Left colon (tissue), 2 donors: ENCODE measurements around the gene GSTO2. TPM values are rescaled to one million over a fixed set of nuclear protein-coding genes. Genes with fewer than 3 reads are reported as not detected.
A peak's percentile ranks its signal among the peaks of the same experiment; 100 is the strongest.

Source experiments
- ATAC-seq: fragments of 200-7000 bp; cut with Tn5 transposase; one replicate; pipeline ENCODE4 v1.9.1; 2020; ENCODE audit warnings: mild to moderate bottlenecking, moderate library complexity
- DNase-seq, 2 donors: peaks; one replicate each; pipeline ENCODE4 v3.0.0-alpha.2; 2020
- intact Hi-C, 2 donors: fragments of 100-400 bp; cut with DNase I in 1 of 2; cut with micrococcal nuclease in 1 of 2; formaldehyde crosslinking; loops; one replicate each; pipeline versions ENCODE4 v1.11.2 to v1.14.0; 2022; cut with DNase I, micrococcal nuclease
- total RNA-seq, 2 donors: library from RNA; stranded (reverse); fragmentation: NEBNext Ultra II Directional; extraction: Animal tissue kit (Norgen Biotek cat#: 25700); gene quantifications; one replicate each; pipeline ENCODE4 v1.2.1, GENCODE V29; 2021
- donor health status: DM: no; HTN: no; CAD: no.
- donor health status: DM: yes; HTN: yes; CAD: no.

GSTO2 gene
- total RNA-seq, 2 donors from 2014 or later, result 13.7 to 27.9 TPM

- DNase-seq, result no peak
- peak; percentile 61 for ATAC-seq
- intact Hi-C loops, result no loop called here
These were observed 61.5 kb downstream of the GSTO2 start for GRCh38 chr10:104330168-104331110.

GRCh38 chr10:104331208-104331838 lies 62.3 kb downstream of the GSTO2 start:
- DNase-seq (peak in 1 of 2 donors; percentile 45), ATAC-seq (peak; percentile 81)
- intact Hi-C loops, result no loop called here

DNA sequence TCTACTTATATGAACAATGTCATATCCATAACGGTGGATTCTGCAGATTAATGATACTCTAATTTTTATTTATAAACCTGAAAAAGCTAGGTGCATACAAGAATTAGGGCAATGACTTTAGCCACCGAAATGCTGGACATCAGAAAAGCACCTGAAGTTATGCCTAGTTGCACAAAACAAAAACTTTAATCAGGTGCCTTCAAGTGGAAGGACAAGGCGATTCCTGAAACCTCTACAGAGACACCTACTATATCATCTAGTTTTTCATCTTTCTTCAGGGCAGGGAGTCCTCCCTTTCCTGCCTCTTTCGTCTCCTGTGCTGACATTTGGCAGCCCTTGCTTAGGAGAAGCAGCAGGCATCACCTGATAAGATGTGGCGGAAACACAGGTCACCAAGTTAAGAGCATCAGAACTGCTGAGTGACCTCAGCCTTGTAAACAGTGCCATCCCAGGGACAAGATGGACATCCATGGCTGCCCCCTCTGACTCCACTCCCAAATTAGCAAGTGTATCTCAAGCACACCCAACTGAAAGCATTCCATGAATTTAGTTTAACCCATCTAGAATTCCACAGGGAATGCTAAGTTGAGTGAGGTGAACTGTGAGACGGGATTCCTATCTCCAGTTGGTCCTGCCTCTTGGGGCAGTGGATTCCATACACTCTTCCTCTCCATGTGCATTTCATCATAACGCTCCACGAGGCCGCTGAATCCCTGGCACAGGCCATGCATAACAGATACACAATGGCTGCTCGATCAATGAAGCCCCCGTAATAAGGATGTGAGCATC lies 63.5 kb downstream of the GSTO2 start:
- DNase-seq (no peak), ATAC-seq (no peak)
- intact Hi-C loops, result no loop called here

GRCh38 chr10:104333032-104333727 lies 64.2 kb downstream of the GSTO2 start:
- intact Hi-C loops, result no loop called here
- no peak for ATAC-seq
- DNase-seq, result no peak

GRCh38 chr10:104333728-104334373 lies 64.9 kb downstream of the GSTO2 start:
- no peak for ATAC-seq
- no peak for DNase-seq
- intact Hi-C loops, result no loop called here

- no peak for DNase-seq
- intact Hi-C loops, result no loop called here
- ATAC-seq, result no peak
These were observed 65.6 kb downstream of the GSTO2 start for GRCh38 chr10:104334561-104334960.

GRCh38 chr10:104334965-104335650 lies 66.1 kb downstream of the GSTO2 start:
- no peak for ATAC-seq
- DNase-seq, result no peak
- intact Hi-C loops, result no loop called here

DNA sequence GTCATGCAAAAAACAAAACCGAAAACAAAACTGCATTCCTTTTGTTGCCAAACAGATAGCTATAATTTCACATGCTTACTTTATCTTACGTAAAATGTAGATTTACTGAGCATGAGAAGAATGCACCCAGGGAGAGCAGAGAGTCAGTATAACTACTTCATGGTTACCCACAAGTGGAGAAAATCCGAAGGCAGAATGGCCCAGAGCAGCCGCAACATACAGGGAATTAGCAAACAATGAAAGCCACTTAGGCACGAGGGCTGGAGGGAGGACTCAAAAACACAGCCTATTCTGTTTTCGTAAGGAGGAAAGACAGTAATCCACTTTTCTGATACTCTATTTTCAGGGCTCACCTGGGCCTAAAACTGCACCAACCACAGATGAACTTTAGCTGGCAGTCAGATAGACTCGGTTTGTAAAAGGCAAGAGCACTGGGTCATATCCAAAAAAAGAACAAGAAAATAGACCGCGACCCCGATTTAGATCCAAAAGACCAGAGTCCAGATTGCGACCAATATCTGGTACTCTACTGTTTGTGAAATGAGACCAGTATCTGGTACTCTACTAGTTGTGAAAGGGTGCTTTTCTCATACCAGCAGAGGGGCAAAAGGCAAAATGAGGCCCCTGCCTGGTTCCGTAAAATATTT lies 68.0 kb downstream of the GSTO2 start:
- ATAC-seq (no peak), DNase-seq (peak in 1 of 2 donors; percentile 9)
- intact Hi-C loops, result no loop called here

DNA sequence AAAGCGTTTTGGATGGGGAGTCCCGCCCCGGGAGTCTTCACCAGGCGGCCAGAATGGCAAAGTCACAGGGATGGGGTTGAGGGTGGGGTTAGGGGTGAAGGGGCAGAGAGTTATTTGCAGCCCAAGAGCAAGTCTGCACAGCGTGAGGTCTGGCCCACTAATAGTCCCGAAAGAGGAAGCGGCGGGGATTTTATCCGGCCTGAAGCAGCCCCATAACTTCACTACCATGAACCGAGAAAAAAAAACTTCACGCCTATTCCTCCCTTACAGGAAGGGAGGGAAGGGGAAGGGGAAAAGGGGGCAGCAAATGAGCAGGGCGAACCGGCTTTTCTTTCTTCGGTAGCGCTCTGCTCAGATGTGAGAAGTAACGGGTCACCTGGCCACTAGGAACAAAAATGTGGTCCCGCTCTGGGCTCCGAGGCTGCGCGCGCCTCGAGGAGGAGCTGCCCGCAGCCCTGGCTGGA lies 68.6 kb downstream of the GSTO2 start:
- peak; percentile 39 for ATAC-seq
- intact Hi-C loops, result no loop called here
- peak in 1 of 2 donors; percentile 69 for DNase-seq

DNA sequence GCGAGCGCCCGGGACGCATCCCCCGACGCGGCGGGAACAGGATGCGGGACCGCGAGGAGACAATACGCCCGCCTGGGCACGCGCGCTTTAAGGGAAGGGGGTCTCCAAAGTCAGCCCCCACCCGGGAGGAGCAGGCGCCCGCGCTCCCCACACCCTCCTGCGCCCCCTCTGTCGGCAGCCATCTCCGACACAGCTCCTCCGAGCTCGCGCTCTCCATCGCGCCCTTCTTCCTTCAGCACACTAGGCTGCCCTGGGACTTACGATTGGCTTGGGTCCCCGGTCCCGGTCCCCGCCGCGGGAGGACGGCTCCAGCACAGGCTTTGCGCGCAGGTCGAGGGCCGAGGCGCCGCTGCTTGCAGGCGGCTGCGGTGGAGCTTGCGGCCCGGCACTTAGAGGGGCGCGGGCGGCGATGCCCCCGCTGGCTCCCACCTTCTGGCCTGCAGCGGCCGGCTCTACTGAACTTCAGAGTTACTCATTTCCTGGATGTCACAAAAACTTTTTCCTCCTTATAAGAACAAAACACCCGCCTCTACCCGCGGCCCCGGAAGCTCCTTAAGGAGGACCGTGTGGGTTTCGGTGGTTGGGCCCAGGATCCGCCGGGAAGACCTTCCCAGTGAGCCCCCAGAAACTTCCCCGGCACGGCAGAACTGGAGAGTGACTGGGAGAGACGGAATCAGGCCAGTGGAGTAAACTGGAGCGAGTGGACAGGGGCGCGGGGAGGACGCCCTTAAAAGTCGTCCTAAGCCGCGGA lies 69.2 kb downstream of the GSTO2 start, which contains the start of gene ITPRIP:
Gene ITPRIP (minus strand): TSS at position 481 of the 751 bp plus-strand sequence. CDS start 22,414 bp downstream, outside the sequence.
- DNase-seq (peak; percentile 77 to 82), ATAC-seq (peak; percentile 77)
- intact Hi-C loops, result no loop called here

DNA sequence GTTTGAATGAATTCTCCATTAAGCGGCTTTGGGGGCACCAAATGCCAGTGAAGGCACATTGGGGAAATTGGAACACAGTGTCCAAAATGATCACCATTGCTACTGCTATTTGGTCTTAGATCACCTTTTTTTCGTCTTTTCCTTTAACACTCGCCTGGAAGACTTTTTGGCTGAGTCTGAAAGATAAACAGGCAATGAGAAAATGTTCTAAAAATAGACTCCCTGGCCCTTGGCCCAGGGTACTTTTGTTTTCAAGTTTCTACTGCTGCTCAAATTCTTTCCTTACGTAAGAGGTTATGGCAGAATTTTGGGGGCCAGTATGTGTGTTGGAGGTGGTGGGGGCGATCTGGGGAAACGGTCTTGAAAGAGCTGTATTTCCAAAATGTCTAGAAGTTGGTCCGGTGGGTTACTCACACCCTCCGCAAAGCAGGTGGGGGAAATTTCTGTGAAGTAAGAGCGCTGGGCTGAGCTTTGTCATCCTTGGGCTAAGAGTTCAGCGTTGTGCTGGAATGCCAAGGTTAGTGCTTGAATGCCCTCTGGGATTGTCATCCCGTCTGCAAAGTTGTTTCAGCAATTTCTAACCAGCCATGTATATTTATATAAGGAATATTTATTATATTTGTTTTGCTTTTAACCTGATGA lies 70.6 kb downstream of the GSTO2 start:
- ATAC-seq (no peak), DNase-seq (peak in 1 of 2 donors; percentile 24)
- intact Hi-C loops, result no loop called here

DNA sequence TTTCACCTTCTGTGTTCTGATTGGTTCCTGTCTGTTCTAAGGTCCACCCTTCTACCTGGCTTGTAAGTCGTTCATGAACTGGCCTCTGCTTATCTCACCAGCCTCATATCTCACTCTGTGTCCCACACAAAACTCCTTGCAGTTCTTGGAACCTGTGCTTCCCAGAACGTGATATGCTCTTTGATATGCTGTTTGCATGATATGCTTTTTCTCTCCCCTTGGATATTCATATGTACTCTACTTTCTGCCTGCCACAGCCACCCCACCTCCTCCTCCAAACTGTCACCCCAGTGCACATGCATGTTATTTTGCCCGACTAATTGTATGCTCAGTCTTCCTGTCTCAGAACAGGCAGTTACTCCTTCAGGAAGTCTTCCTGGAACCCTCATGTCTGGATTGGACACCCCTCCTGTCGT lies 71.1 kb downstream of the GSTO2 start:
- ATAC-seq (peak; percentile 73), DNase-seq (peak in 1 of 2 donors; percentile 5)
- intact Hi-C loops, result no loop called here

GRCh38 chr10:104340641-104341040 lies 71.7 kb downstream of the GSTO2 start:
- intact Hi-C loops, result no loop called here
- DNase-seq (no peak), ATAC-seq (no peak)

DNA sequence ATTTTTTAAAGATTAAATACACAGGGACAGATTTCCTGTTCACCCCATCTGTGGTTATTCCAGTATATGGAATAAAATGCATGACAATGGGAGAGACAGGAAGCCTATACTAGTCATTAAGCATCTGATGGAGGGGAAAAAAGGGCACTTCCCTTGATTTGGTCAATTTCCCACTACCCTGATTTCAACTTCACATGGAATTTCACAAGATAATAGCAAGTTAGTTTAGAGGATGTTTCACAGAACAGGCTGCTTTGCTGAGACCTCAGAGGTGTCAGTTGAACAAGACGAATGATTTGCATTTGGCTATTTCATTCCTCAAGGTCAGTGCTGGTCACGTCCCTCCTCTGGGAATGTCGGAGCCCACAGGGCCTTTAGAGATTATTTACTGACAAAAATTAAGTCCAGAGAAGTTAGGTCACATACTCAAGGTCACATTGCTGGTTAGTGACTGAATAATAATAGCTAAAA lies 74.0 kb downstream of the GSTO2 start:
- DNase-seq (no peak), ATAC-seq (no peak)
- intact Hi-C loops, result no loop called here

- no peak for DNase-seq
- intact Hi-C loops, result no loop called here
- no peak for ATAC-seq
These were observed 75.2 kb downstream of the GSTO2 start for GRCh38 chr10:104344219-104344618.

GRCh38 chr10:104345515-104345914 lies 76.5 kb downstream of the GSTO2 start:
- no peak for DNase-seq
- ATAC-seq, result no peak
- intact Hi-C loops, result loop anchor here (5.0 kb wide), 1 partner anchor 38 kb away; no protein-coding TSS in a partner anchor
